Type B pancreatic cell (in vitro differentiated cells): ENCODE measurements around the gene ANKRD33B. TPM values are rescaled to one million over a fixed set of nuclear protein-coding genes. Genes with fewer than 3 reads are reported as not detected.

Experiments
- DNase-seq: peaks from one replicate; pipeline ENCODE4 v3.0.0; 2021; ENCODE audit warnings: mixed read lengths; ENCODE audit not compliant: unreplicated experiment; ENCODE audit errors: extremely low spot score
- H3K27ac Mint-ChIP-seq: 2 replicates; pipeline ENCODE4 v1.8.0; 2021; ENCODE audit warnings: mild to moderate bottlenecking, mixed read lengths
- H3K27me3 Mint-ChIP-seq: 2 replicates; pipeline ENCODE4 v1.8.0; 2021; ENCODE audit warnings: mixed read lengths
- H3K36me3 Mint-ChIP-seq: 2 replicates; pipeline ENCODE4 v1.8.0; 2021; ENCODE audit warnings: mixed read lengths
- H3K4me1 Mint-ChIP-seq: one replicate; pipeline ENCODE4 v1.8.0; 2021; ENCODE audit warnings: mixed read lengths; ENCODE audit not compliant: unreplicated experiment
- H3K4me3 Mint-ChIP-seq: 2 replicates; pipeline ENCODE4 v1.8.0; 2021; ENCODE audit warnings: mild to moderate bottlenecking, mixed read lengths
- H3K9me3 Mint-ChIP-seq: 2 replicates; pipeline ENCODE4 v1.8.0; 2021; ENCODE audit warnings: mixed read lengths
- CTCF ChIP-seq: fragments of 200-600 bp; sonication (generic); conservative IDR thresholded peaks from 2 replicates; pipeline ENCODE4 v1.5.0; 2021; ENCODE audit warnings: antibody characterized with exemption, mild to moderate bottlenecking
- total RNA-seq: library from RNA; stranded (reverse); gene quantifications from 2 replicates; pipeline ENCODE4 v1.2.1, GENCODE V29; 2021; ENCODE audit warnings: low replicate concordance

The ANKRD33B gene
- total RNA-seq, 1 donor from 2014 or later, result 3.4 TPM

- no peak for DNase-seq
- TF ChIP-seq CTCF, result no peak
- Mint-ChIP-seq H3K4me3 (no peak overlapping the region), H3K4me1 (peaks cover 12% of the 10 kb centered on the region), H3K27me3 (no peaks in the 10 kb centered on the region), H3K27ac (no peak overlapping the region), H3K36me3 (peaks cover 36% of the 10 kb centered on the region), H3K9me3 (peaks cover 5% of the 10 kb centered on the region)
Measured at GRCh38 chr5:10690460-10691440, 126.9 kb downstream of the ANKRD33B start.

- Mint-ChIP-seq H3K36me3 (peaks cover 24% of the 10 kb centered on the region), H3K4me3 (no peak overlapping the region), H3K27me3 (no peaks in the 10 kb centered on the region), H3K27ac (no peak overlapping the region), H3K4me1 (peaks cover 15% of the 10 kb centered on the region), H3K9me3 (peaks cover 3% of the 10 kb centered on the region)
- DNase-seq, result no peak
- TF ChIP-seq CTCF, result no peak
Measured at GRCh38 chr5:10691826-10692785, 128.2 kb downstream of the ANKRD33B start.

GRCh38 chr5:10695055-10695649 is 131.3 kb downstream of the ANKRD33B start:
- no peaks in the 10 kb centered on the region for H3K9me3 Mint-ChIP-seq
- H3K27me3 Mint-ChIP-seq, result no peaks in the 10 kb centered on the region
- DNase-seq, result peak; percentile 77
- no peak overlapping the region for H3K4me3 Mint-ChIP-seq
- H3K4me1 Mint-ChIP-seq, result peaks cover 19% of the 10 kb centered on the region
- peak; percentile 82 for TF ChIP-seq CTCF
- peaks cover 15% of the 10 kb centered on the region for H3K36me3 Mint-ChIP-seq
- peak overlapping the region; percentile 51 for H3K27ac Mint-ChIP-seq

GRCh38 chr5:10695759-10696543 is 132.1 kb downstream of the ANKRD33B start:
- no peaks in the 10 kb centered on the region for H3K27me3 Mint-ChIP-seq
- H3K27ac Mint-ChIP-seq, result no peak overlapping the region
- DNase-seq, result no peak
- TF ChIP-seq CTCF, result no peak
- no peak overlapping the region for H3K4me3 Mint-ChIP-seq
- H3K4me1 Mint-ChIP-seq, result peaks cover 17% of the 10 kb centered on the region
- H3K36me3 Mint-ChIP-seq, result peaks cover 11% of the 10 kb centered on the region
- H3K9me3 Mint-ChIP-seq, result no peaks in the 10 kb centered on the region
